ENCODE measurements around the gene NTMT1. TPM values are rescaled to one million over a fixed set of nuclear protein-coding genes. Genes with fewer than 3 reads are reported as not detected.

Gene NTMT1
- total and polyA plus RNA-seq, 9 of the 15 experiments (the other 6 are each of a cell fraction or from before 2014, with no cell fraction given), result 42.1 to 116 (median 74.7) TPM

GRCh38 chr9:129619787-129620668, 5.9 kb upstream of the NTMT1 start (continued):
- TF ChIP-seq MAX (CRISPR knock-in tag; IDR thresholded peaks at IDR 0.05), result no peak; the same call in 1 of the 2 replicates
- no peak for TF ChIP-seq NELFE (IDR thresholded peaks at IDR 0.05; ENCODE audit: insufficient read depth, insufficient read length)
- no peak for TF ChIP-seq RFX5 (IDR thresholded peaks at IDR 0.05; ENCODE audit: low read depth, low read length)
- TF ChIP-seq KLF10 (CRISPR knock-in tag; IDR thresholded peaks at IDR 0.05), result no peak
- no peak for TF ChIP-seq TEAD2 (tag; IDR thresholded peaks at IDR 0.05)
- no peak for TF ChIP-seq TEAD4 (IDR thresholded peaks at IDR 0.05; ENCODE audit: low read length)
- no peak for TF ChIP-seq TEAD4 (CRISPR knock-in tag; IDR thresholded peaks at IDR 0.05; ENCODE audit: borderline replicate concordance)
- TF ChIP-seq RBM39 (optimal IDR thresholded peaks at IDR 0.05; ENCODE audit: low read depth, low read length), result no peak
- TF ChIP-seq TRIM25 (IDR thresholded peaks at IDR 0.05; ENCODE audit: borderline replicate concordance), result no peak
- no peak for TF ChIP-seq ZNF764 (CRISPR knock-in tag; IDR thresholded peaks at IDR 0.05; ENCODE audit: low read depth)
- no peak for TF ChIP-seq MITF (IDR thresholded peaks at IDR 0.05)
- TF ChIP-seq CTCF (IDR thresholded peaks at IDR 0.05 in 2 of 3, conservative IDR thresholded peaks at IDR 0.05 in 1 of 3; ENCODE audit: insufficient read depth in 2 of 3, low read depth in 1 of 3, low read length in 3 of 3), result peak; percentile 30 to 59 (median 45); a peak in 4 of 6 replicates
- no peak for TF ChIP-seq TAF7 (tag; IDR thresholded peaks at IDR 0.05)
- no peak for TF ChIP-seq MTF1 (CRISPR knock-in tag; IDR thresholded peaks at IDR 0.05; ENCODE audit: borderline replicate concordance)
- no peak for TF ChIP-seq ZSCAN32 (CRISPR knock-in tag; IDR thresholded peaks at IDR 0.05)
- no peak for TF ChIP-seq CBFB (CRISPR knock-in tag; IDR thresholded peaks at IDR 0.05)
- peak; percentile 46; the same call in 1 of the 2 replicates for TF ChIP-seq ZNF592 (IDR thresholded peaks at IDR 0.05)
- no peak for TF ChIP-seq ZNF311 (CRISPR knock-in tag; IDR thresholded peaks at IDR 0.05)

Measured in K562 (cell line).